K562 (cell line): Measurements from ENCODE around the gene ITPRIPL2. TPM values are rescaled to one million over a fixed set of nuclear protein-coding genes. Genes with fewer than 3 reads are reported as not detected.

Experiments
- ARID1B ChIP-seq: fragments of 450-650 bp; IDR thresholded peaks from 2 replicates; pipeline ENCODE4 v1.6.1; 2016; ENCODE audit warnings: antibody characterized with exemption, mild to moderate bottlenecking, inconsistent platforms
- BRF1 ChIP-seq: IDR thresholded peaks from 3 replicates; pipeline ENCODE4 v1.6.1; 2011; ENCODE audit warnings: borderline replicate concordance, mild to moderate bottlenecking; ENCODE audit not compliant: insufficient read length; ENCODE audit errors: extremely low read depth
- CBFA2T2 ChIP-seq: fragments of 450-650 bp; conservative IDR thresholded peaks from 2 replicates; pipeline ENCODE4 v1.6.1; 2017; ENCODE audit warnings: mild to moderate bottlenecking
- RFX7 ChIP-seq: fragments of 250-450 bp; sonication (Bioruptor Pico); IDR thresholded peaks from 2 replicates; pipeline ENCODE4 v1.5.1; 2021; ENCODE audit warnings: mild to moderate bottlenecking
- SAFB2 ChIP-seq: fragments of 200-400 bp; formaldehyde crosslinking; IDR thresholded peaks from 2 replicates; pipeline ENCODE4 v1.6.1; 2018; ENCODE audit warnings: borderline replicate concordance, low read length, low read depth, moderate library complexity; ENCODE audit not compliant: severe bottlenecking
- TBP ChIP-seq: optimal IDR thresholded peaks from 2 replicates; pipeline ENCODE3; 2011; ENCODE audit warnings: low read depth, low read length, improper control_type of control experiment
- TFAM ChIP-seq: fragments of 250-450 bp; sonication (Bioruptor Pico); conservative IDR thresholded peaks from 2 replicates; pipeline ENCODE4 v1.5.0; 2021; ENCODE audit warnings: mild to moderate bottlenecking, moderate library complexity
- TGIF2 ChIP-seq: sonication (generic); formaldehyde crosslinking; IDR thresholded peaks from 2 replicates; pipeline ENCODE4 v1.8.1; 2022; ENCODE audit warnings: mild to moderate bottlenecking, missing genetic modification reagents, moderate library complexity
- TRIM28 ChIP-seq: fragments of 450-650 bp; IDR thresholded peaks from 2 replicates; pipeline ENCODE4 v1.6.1; 2017
- ZKSCAN8 ChIP-seq: fragments of 200-800 bp; sonication (Bioruptor generic); IDR thresholded peaks from 2 replicates; pipeline ENCODE4 v1.6.1; 2016; ENCODE audit warnings: missing genetic modification characterization, missing compliant biosample characterization
- ZNF134 ChIP-seq: fragments of 250-450 bp; sonication (Bioruptor Pico); conservative IDR thresholded peaks from 2 replicates; pipeline ENCODE4 v1.4.0; 2020
- ZNF184 ChIP-seq: sonication (generic); formaldehyde crosslinking; IDR thresholded peaks from 2 replicates; pipeline ENCODE4 v1.5.0; 2020; ENCODE audit warnings: missing genetic modification reagents
- ZNF764 ChIP-seq: fragments of 250-450 bp; sonication (Bioruptor Pico); IDR thresholded peaks from 2 replicates; pipeline ENCODE4 v1.4.0; 2020; ENCODE audit warnings: low read depth, mild to moderate bottlenecking, moderate library complexity
- polyA plus RNA-seq, 8 experiments: library from polyadenylated mRNA; depleted of rRNA in 4 of 8; stranded (reverse) in 5 of 8; unstranded in 3 of 8; fragments of >200 nt; fragmentation: Nextera tagmentation in 2 of 8; fragmentation: Illumina TruSeq in 1 of 8; extraction: Ambion mirVana in 2 of 8; extraction: Trizol in 1 of 8; gene quantifications; 2 replicates each; pipeline versions ENCODE4 v1.2.1 to v1.2.3, GENCODE V29; 2011 to 2014; ENCODE audit warnings: inconsistent platforms in 1 of 8, missing spikeins in 1 of 8
- total RNA-seq, 7 experiments: library from RNA; depleted of rRNA in 6 of 7; stranded (reverse); fragments of >200 nt in 6 of 7; fragmentation: Illumina TruSeq in 2 of 7; extraction: Trizol in 2 of 7; gene quantifications; 2 replicates each; pipeline versions ENCODE4 v1.2.1 to v1.2.3, GENCODE V29; 2011 to 2021; ENCODE audit warnings: low replicate concordance in 1 of 7
- TF ChIP-seq, protein P1 (sequence below): fragments of 450-650 bp; IDR thresholded peaks from 2 replicates; pipeline ENCODE4 v1.6.1; 2016; ENCODE audit warnings: low read depth
- TF ChIP-seq, protein P2 (sequence below): fragments of 450-650 bp; IDR thresholded peaks from 2 replicates; pipeline ENCODE4 v1.6.1; 2017; ENCODE audit warnings: mild to moderate bottlenecking, moderate library complexity
- TF ChIP-seq, protein P3 (sequence below): sonication (generic); IDR thresholded peaks from 2 replicates; pipeline ENCODE4 v1.6.1; 2016
- TF ChIP-seq, protein P4 (sequence below): fragments of 250-450 bp; sonication (Bioruptor Pico); IDR thresholded peaks from 2 replicates; pipeline ENCODE4 v1.4.0; 2020

The ITPRIPL2 gene
- total and polyA plus RNA-seq, 9 of the 15 experiments (the other 6 are each of a cell fraction or from before 2014, with no cell fraction given): 0.04 to 2.2 (median 0.58) TPM

DNA sequence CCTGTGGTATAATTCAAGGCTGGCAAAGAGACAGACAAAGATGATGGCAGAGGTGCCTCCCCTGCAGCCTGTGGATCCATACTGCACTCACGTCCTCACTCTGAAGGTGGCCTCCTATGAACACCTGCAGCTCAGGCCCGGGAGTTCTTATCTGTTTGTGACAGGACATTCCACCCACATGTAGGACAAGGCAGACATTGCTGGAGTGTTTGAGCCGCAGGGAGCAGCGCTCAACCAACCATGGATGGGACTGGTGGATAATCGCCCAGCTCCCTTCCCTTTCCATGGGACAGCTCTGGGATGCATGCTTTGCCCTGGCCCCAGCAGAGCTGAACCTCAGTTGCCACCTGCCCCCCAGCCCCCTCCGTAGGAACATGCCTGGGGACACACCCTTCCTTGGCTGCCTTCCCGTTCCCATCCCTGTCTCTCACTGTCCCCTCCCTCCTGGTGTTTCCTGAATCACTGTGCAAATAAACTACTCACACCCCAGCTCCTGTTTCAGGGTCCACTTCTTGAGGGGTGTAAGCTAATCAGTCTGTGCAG is 22.2 kb downstream of the ITPRIPL2 start (continued):
- TF ChIP-seq, protein P1, sequence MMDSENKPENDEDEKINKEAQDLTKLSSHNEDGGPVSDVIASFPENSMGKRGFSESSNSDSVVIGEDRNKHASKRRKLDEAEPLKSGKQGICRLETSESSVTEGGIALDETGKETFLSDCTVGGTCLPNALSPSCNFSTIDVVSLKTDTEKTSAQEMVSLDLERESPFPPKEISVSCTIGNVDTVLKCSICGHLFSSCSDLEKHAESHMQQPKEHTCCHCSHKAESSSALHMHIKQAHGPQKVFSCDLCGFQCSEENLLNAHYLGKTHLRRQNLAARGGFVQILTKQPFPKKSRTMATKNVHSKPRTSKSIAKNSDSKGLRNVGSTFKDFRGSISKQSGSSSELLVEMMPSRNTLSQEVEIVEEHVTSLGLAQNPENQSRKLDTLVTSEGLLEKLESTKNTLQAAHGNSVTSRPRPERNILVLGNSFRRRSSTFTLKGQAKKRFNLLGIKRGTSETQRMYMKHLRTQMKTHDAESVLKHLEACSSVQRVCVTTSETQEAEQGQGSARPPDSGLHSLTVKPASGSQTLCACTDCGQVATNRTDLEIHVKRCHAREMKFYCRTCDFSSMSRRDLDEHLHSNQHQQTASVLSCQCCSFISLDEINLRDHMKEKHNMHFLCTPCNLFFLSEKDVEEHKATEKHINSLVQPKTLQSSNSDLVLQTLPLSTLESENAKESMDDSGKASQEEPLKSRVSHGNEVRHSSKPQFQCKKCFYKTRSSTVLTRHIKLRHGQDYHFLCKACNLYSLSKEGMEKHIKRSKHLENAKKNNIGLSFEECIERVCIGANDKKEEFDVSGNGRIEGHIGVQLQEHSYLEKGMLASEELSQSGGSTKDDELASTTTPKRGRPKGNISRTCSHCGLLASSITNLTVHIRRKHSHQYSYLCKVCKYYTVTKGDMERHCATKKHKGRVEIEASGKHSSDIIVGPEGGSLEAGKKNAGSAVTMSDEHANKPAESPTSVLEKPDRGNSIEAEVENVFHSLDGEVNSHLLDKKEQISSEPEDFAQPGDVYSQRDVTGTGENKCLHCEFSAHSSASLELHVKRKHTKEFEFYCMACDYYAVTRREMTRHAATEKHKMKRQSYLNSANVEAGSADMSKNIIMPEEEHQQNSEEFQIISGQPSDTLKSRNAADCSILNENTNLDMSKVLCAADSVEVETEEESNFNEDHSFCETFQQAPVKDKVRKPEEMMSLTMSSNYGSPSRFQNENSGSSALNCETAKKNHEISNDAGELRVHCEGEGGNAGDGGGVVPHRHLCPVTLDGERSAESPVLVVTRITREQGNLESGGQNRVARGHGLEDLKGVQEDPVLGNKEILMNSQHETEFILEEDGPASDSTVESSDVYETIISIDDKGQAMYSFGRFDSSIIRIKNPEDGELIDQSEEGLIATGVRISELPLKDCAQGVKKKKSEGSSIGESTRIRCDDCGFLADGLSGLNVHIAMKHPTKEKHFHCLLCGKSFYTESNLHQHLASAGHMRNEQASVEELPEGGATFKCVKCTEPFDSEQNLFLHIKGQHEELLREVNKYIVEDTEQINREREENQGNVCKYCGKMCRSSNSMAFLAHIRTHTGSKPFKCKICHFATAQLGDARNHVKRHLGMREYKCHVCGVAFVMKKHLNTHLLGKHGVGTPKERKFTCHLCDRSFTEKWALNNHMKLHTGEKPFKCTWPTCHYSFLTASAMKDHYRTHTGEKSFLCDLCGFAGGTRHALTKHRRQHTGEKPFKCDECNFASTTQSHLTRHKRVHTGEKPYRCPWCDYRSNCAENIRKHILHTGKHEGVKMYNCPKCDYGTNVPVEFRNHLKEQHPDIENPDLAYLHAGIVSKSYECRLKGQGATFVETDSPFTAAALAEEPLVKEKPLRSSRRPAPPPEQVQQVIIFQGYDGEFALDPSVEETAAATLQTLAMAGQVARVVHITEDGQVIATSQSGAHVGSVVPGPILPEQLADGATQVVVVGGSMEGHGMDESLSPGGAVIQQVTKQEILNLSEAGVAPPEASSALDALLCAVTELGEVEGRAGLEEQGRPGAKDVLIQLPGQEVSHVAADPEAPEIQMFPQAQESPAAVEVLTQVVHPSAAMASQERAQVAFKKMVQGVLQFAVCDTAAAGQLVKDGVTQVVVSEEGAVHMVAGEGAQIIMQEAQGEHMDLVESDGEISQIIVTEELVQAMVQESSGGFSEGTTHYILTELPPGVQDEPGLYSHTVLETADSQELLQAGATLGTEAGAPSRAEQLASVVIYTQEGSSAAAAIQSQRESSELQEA: no peak
- TF ChIP-seq, protein P2, sequence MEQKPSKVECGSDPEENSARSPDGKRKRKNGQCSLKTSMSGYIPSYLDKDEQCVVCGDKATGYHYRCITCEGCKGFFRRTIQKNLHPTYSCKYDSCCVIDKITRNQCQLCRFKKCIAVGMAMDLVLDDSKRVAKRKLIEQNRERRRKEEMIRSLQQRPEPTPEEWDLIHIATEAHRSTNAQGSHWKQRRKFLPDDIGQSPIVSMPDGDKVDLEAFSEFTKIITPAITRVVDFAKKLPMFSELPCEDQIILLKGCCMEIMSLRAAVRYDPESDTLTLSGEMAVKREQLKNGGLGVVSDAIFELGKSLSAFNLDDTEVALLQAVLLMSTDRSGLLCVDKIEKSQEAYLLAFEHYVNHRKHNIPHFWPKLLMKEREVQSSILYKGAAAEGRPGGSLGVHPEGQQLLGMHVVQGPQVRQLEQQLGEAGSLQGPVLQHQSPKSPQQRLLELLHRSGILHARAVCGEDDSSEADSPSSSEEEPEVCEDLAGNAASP: no peak
- TF ChIP-seq, protein P3, sequence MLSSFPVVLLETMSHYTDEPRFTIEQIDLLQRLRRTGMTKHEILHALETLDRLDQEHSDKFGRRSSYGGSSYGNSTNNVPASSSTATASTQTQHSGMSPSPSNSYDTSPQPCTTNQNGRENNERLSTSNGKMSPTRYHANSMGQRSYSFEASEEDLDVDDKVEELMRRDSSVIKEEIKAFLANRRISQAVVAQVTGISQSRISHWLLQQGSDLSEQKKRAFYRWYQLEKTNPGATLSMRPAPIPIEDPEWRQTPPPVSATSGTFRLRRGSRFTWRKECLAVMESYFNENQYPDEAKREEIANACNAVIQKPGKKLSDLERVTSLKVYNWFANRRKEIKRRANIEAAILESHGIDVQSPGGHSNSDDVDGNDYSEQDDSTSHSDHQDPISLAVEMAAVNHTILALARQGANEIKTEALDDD: no peak
- TF ChIP-seq TGIF2 (CRISPR knock-in tag): no peak
- peak; percentile 55 for TF ChIP-seq CBFA2T2
- TF ChIP-seq ARID1B: peak; percentile 72
- TF ChIP-seq ZKSCAN8: no peak
- TF ChIP-seq ZNF764 (CRISPR knock-in tag): no peak
- TF ChIP-seq ZNF134: no peak
- no peak for TF ChIP-seq BRF1
- no peak for TF ChIP-seq TFAM (CRISPR knock-in tag)
- TF ChIP-seq ZNF184: no peak
- TF ChIP-seq SAFB2: no peak
- no peak for TF ChIP-seq TRIM28
- TF ChIP-seq TBP: no peak
- TF ChIP-seq, protein P4, sequence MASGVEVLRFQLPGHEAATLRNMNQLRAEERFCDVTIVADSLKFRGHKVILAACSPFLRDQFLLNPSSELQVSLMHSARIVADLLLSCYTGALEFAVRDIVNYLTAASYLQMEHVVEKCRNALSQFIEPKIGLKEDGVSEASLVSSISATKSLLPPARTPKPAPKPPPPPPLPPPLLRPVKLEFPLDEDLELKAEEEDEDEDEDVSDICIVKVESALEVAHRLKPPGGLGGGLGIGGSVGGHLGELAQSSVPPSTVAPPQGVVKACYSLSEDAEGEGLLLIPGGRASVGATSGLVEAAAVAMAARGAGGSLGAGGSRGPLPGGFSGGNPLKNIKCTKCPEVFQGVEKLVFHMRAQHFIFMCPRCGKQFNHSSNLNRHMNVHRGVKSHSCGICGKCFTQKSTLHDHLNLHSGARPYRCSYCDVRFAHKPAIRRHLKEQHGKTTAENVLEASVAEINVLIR: no peak
- TF ChIP-seq RFX7 (CRISPR knock-in tag): no peak
